ENCODE results near the gene IL31.

DNA sequence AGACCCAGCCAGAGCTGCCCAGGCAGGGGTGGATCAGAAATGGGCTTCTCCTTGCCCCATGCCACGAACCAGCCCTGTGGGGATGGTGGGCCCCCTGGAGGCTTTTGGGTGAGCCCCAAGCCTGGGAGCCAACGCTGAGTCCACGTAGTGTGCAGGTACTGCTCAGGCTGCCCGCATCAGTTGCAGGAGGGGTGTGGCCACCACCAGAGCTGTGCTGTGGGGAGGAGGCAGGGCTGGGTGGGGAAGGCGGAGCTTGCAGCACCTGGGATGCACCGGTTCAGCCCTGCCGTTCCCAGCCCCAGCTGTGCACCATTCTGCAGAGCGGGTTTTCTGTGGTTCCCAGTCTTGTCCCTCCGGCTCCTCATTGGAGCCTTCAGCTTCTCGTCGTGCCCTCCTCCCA is 36.3 kb downstream of the IL31 start:
- TF ChIP-seq, protein P1, sequence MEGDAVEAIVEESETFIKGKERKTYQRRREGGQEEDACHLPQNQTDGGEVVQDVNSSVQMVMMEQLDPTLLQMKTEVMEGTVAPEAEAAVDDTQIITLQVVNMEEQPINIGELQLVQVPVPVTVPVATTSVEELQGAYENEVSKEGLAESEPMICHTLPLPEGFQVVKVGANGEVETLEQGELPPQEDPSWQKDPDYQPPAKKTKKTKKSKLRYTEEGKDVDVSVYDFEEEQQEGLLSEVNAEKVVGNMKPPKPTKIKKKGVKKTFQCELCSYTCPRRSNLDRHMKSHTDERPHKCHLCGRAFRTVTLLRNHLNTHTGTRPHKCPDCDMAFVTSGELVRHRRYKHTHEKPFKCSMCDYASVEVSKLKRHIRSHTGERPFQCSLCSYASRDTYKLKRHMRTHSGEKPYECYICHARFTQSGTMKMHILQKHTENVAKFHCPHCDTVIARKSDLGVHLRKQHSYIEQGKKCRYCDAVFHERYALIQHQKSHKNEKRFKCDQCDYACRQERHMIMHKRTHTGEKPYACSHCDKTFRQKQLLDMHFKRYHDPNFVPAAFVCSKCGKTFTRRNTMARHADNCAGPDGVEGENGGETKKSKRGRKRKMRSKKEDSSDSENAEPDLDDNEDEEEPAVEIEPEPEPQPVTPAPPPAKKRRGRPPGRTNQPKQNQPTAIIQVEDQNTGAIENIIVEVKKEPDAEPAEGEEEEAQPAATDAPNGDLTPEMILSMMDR (IDR thresholded peaks at IDR 0.05): no peak
- TF ChIP-seq REST (IDR thresholded peaks at IDR 0.05): no peak
- TF ChIP-seq, protein P2, sequence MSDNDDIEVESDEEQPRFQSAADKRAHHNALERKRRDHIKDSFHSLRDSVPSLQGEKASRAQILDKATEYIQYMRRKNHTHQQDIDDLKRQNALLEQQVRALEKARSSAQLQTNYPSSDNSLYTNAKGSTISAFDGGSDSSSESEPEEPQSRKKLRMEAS (IDR thresholded peaks at IDR 0.05): no peak
- no peak for TF ChIP-seq PBX3 (IDR thresholded peaks at IDR 0.05)
- TF ChIP-seq TFCP2L1 (CRISPR knock-in tag; IDR thresholded peaks at IDR 0.05): no peak
- no peak for TF ChIP-seq POLR2A (IDR thresholded peaks at IDR 0.05; ENCODE audit: low read length)
- no peak for TF ChIP-seq JUNB (IDR thresholded peaks at IDR 0.05)
- no peak for TF ChIP-seq MAZ (IDR thresholded peaks at IDR 0.05; ENCODE audit: borderline replicate concordance, low read depth, low read length)
- TF ChIP-seq, protein P3, sequence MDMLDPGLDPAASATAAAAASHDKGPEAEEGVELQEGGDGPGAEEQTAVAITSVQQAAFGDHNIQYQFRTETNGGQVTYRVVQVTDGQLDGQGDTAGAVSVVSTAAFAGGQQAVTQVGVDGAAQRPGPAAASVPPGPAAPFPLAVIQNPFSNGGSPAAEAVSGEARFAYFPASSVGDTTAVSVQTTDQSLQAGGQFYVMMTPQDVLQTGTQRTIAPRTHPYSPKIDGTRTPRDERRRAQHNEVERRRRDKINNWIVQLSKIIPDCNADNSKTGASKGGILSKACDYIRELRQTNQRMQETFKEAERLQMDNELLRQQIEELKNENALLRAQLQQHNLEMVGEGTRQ (IDR thresholded peaks at IDR 0.05): no peak
